HepG2 (cell line): ENCODE measurements around the gene ADAM22. TPM values are rescaled to one million over a fixed set of nuclear protein-coding genes. Genes with fewer than 3 reads are reported as not detected.

Source experiments
- ATAC-seq: fragments of 200-7000 bp; cut with Tn5 transposase; 3 replicates; pipeline ENCODE4 v1.9.1; 2020; ENCODE audit warnings: mild to moderate bottlenecking, moderate library complexity
- BruUV-seq: library from RNA; stranded (reverse); fragments of 400-500 nt; replicated peaks from 2 replicates; lab custom pipeline; 2021; lab: Mats Ljungman, UMichigan
- CTCF ChIA-PET: fragments of 300-600 bp; formaldehyde crosslinking; extraction: SDS; loops from one replicate; lab custom pipeline; 2021; ENCODE audit warnings: low total read pairs, inconsistent platforms, low intra/inter-chr PET ratio; lab: Yijun Ruan, JAX
- POLR2A ChIA-PET: fragments of 350-600 bp; sonication (Branson Sonifier 250); formaldehyde crosslinking; loops from one replicate; lab custom pipeline; 2020; ENCODE audit warnings: antibody characterized with exemption, inconsistent platforms; lab: Yijun Ruan, JAX
- DNase-seq: peaks from one replicate; pipeline ENCODE4 v3.0.0-alpha.2; 2015; ENCODE audit warnings: low spot score
- FAIRE-seq: peaks from 3 replicates; lab custom pipeline; 2011; peaks lifted over from hg19 to GRCh38; lab: Jason Lieb, UNC
- H2AFZ ChIP-seq: one replicate; pipeline ENCODE4 v1.6.1; 2011; ENCODE audit warnings: low read length, inconsistent platforms
- H3K27ac ChIP-seq: fragments of 300-600 bp; 3 replicates; pipeline ENCODE4 v1.8.0; 2011; ENCODE audit warnings: mixed run types, mild to moderate bottlenecking, mixed read lengths, low read length, inconsistent platforms; ENCODE audit not compliant: insufficient read depth; ENCODE audit errors: extremely low read length
- H3K27me3 ChIP-seq, 2 experiments: fragments of 200-600 bp in 1 of 2; 2 replicates in 1 of 2; 3 replicates in 1 of 2; pipeline versions ENCODE4 v1.6.0 to v1.8.0; 2011; ENCODE audit warnings: low read length in 2 of 2, mild to moderate bottlenecking in 2 of 2, moderate library complexity in 2 of 2, inconsistent platforms in 1 of 2; ENCODE audit not compliant: insufficient read depth in 2 of 2, control insufficient read depth in 1 of 2
- H3K36me3 ChIP-seq, 2 experiments: fragments of 200-600 bp in 1 of 2; replicated peaks in 1 of 2; 2 replicates in 1 of 2; 3 replicates in 1 of 2; pipeline versions ENCODE4 v1.5.1 to v1.8.0; 2011; ENCODE audit warnings: low read length in 2 of 2, inconsistent platforms in 1 of 2; ENCODE audit not compliant: insufficient read depth in 2 of 2, control insufficient read depth in 1 of 2
- H3K4me1 ChIP-seq: 2 replicates; pipeline ENCODE4 v1.5.1; 2012; ENCODE audit warnings: low read length, inconsistent platforms; ENCODE audit not compliant: insufficient read depth
- H3K4me2 ChIP-seq: 2 replicates; pipeline ENCODE4 v1.6.0; 2011; ENCODE audit warnings: low read depth, low read length, inconsistent platforms
- H3K4me3 ChIP-seq, 3 experiments: fragments of 200-600 bp in 1 of 3; sonication (generic), shearing (Covaris generic) in 1 of 3; replicated peaks in 1 of 3; 2 replicates each; pipeline ENCODE4 v1.5.1; 2011 to 2016; ENCODE audit warnings: low read length in 3 of 3, inconsistent platforms in 2 of 3, low read depth in 2 of 3, mild to moderate bottlenecking in 2 of 3, control low read depth in 1 of 3, mixed read lengths in 1 of 3; ENCODE audit not compliant: insufficient read depth in 1 of 3
- H3K79me2 ChIP-seq: one replicate; pipeline ENCODE4 v1.6.1; 2011; ENCODE audit warnings: low read length, inconsistent platforms; ENCODE audit not compliant: insufficient read depth
- H3K9ac ChIP-seq: 2 replicates; pipeline ENCODE4 v1.6.0; 2011; ENCODE audit warnings: mild to moderate bottlenecking, low read depth, low read length, inconsistent platforms; ENCODE audit not compliant: insufficient read depth
- H3K9me3 ChIP-seq: 2 replicates; pipeline ENCODE4 v1.5.1; 2012; ENCODE audit warnings: mild to moderate bottlenecking, low read length
- H4K20me1 ChIP-seq: 2 replicates; pipeline ENCODE4 v1.6.0; 2011; ENCODE audit warnings: inconsistent platforms, mild to moderate bottlenecking, low read length, moderate library complexity; ENCODE audit not compliant: insufficient read depth
- DR1 ChIP-seq: sonication (generic); formaldehyde crosslinking; IDR thresholded peaks from 2 replicates; pipeline ENCODE4 v1.8.0; 2021; ENCODE audit warnings: mild to moderate bottlenecking, missing genetic modification reagents, inconsistent platforms
- ELF3 ChIP-seq: IDR thresholded peaks from 2 replicates; pipeline ENCODE4 v1.6.1; 2016; ENCODE audit warnings: missing genetic modification reagents, missing compliant biosample characterization
- HNRNPLL ChIP-seq: fragments of 200-400 bp; formaldehyde crosslinking; IDR thresholded peaks from 2 replicates; pipeline ENCODE4 v1.6.1; 2017; ENCODE audit warnings: mild to moderate bottlenecking, low read depth, low read length; ENCODE audit not compliant: poor library complexity, severe bottlenecking
- IRF1 ChIP-seq: sonication (generic); formaldehyde crosslinking; IDR thresholded peaks from 2 replicates; pipeline ENCODE4 v1.4.0; 2020; ENCODE audit warnings: low read depth, mild to moderate bottlenecking, missing genetic modification reagents
- KDM6A ChIP-seq: IDR thresholded peaks from 2 replicates; pipeline ENCODE4 v1.6.1; 2016; ENCODE audit warnings: low read depth
- MLLT10 ChIP-seq: sonication (generic); formaldehyde crosslinking; IDR thresholded peaks from 2 replicates; pipeline ENCODE4 v1.4.0; 2020; ENCODE audit warnings: missing genetic modification reagents
- NFAT5 ChIP-seq: sonication (generic); formaldehyde crosslinking; IDR thresholded peaks from 2 replicates; pipeline ENCODE4 v1.4.0; 2020; ENCODE audit warnings: missing genetic modification reagents
- RAD21 ChIP-seq: fragments of 450-650 bp; formaldehyde crosslinking; IDR thresholded peaks from 2 replicates; pipeline ENCODE4 v1.5.0; 2020; ENCODE audit warnings: mild to moderate bottlenecking
- SMC3 ChIP-seq: IDR thresholded peaks from 2 replicates; pipeline ENCODE4 v1.6.1; 2011; ENCODE audit warnings: low read length, improper control_type of control experiment
- SP140L ChIP-seq: sonication (generic); formaldehyde crosslinking; IDR thresholded peaks from 2 replicates; pipeline ENCODE4 v1.4.0; 2020; ENCODE audit warnings: missing genetic modification reagents, borderline replicate concordance
- STAG1 ChIP-seq: sonication (generic); formaldehyde crosslinking; IDR thresholded peaks from 2 replicates; pipeline ENCODE4 v1.4.0; 2020; ENCODE audit warnings: missing genetic modification reagents
- TCF12 ChIP-seq, 2 experiments: fragments of 450-650 bp in 1 of 2; sonication (generic) in 1 of 2; formaldehyde crosslinking in 1 of 2; IDR thresholded peaks; 2 replicates each; pipeline versions ENCODE4 v1.6.1 to v1.8.0; 2017 to 2022; ENCODE audit warnings: antibody characterized with exemption in 1 of 2, mild to moderate bottlenecking in 1 of 2, missing genetic modification reagents in 1 of 2, moderate library complexity in 1 of 2
- TFDP1 ChIP-seq: IDR thresholded peaks from 2 replicates; pipeline ENCODE4 v1.6.1; 2016; ENCODE audit warnings: missing compliant biosample characterization, missing genetic modification reagents, borderline replicate concordance
- ZIK1 ChIP-seq: sonication (generic); formaldehyde crosslinking; IDR thresholded peaks from 2 replicates; pipeline ENCODE4 v1.5.0; 2020; ENCODE audit warnings: mild to moderate bottlenecking, low read depth, missing genetic modification reagents, borderline replicate concordance
- ZNF3 ChIP-seq: IDR thresholded peaks from 2 replicates; pipeline ENCODE4 v1.7.0; 2017; ENCODE audit warnings: inconsistent platforms
- ZNF350 ChIP-seq: sonication (generic); formaldehyde crosslinking; IDR thresholded peaks from 2 replicates; pipeline ENCODE4 v1.4.0; 2020; ENCODE audit warnings: mild to moderate bottlenecking, low read depth, missing genetic modification reagents, borderline replicate concordance
- WGBS: methylation state at CpG from one replicate; pipeline ENCODE4 v1.1.6; 2017; ENCODE audit warnings: low lambda C conversion rate; 5-methylcytosine and 5-hydroxymethylcytosine counted together
- in situ Hi-C: cut with HindIII; loops from 2 replicates; pipeline ENCODE4 v1.10.0; 2017; ENCODE audit warnings: low pct_unique_long_range_greater_than_20kb; ENCODE audit not compliant: extremely low pct_ligation_motif_present
- intact Hi-C: fragments of 100-400 bp; cut with micrococcal nuclease; formaldehyde crosslinking; loops from one replicate; pipeline ENCODE4 v1.10.0; 2022; ENCODE audit not compliant: unreplicated experiment
- polyA plus RNA-seq, 8 experiments: library from polyadenylated mRNA; depleted of rRNA in 3 of 8; stranded (reverse) in 7 of 8; unstranded in 1 of 8; fragments of >200 nt; fragmentation: Illumina TruSeq in 4 of 8; extraction: Trizol in 4 of 8; gene quantifications; 2 replicates each; pipeline versions ENCODE4 v1.2.1 to v1.2.3, GENCODE V29; 2011 to 2016; ENCODE audit warnings: low read depth in 4 of 8, missing spikeins in 1 of 8, mixed read lengths in 1 of 8; ENCODE audit not compliant: insufficient read depth in 1 of 8
- total RNA-seq, 5 experiments: library from RNA; depleted of rRNA; stranded (reverse); fragments of >200 nt; fragmentation: Illumina TruSeq; extraction: Trizol; gene quantifications; 2 replicates each; pipeline ENCODE4 v1.2.3, GENCODE V29; 2016; ENCODE audit warnings: low read depth in 1 of 5

ADAM22 gene
- total and polyA plus RNA-seq, 2 of the 13 experiments (the other 11 are each of a cell fraction or from before 2014, with no cell fraction given), result 1.9 to 6.7 TPM

GRCh38 chr7:88200789-88201188 is 266.7 kb downstream of the ADAM22 start:
- CTCF ChIA-PET, result no interaction called here
- no peak overlapping the region for H3K4me2 ChIP-seq

More at GRCh38 chr7:88200789-88201188, 266.7 kb downstream of the ADAM22 start:
- WGBS, result 67% methylated on average over 4 of the region's 4 CpGs
- Histone ChIP-seq H3K27me3 (peaks cover 0 to 2% of the 10 kb centered on the region in 2 experiments; a peak in 1 of 5 replicates), H3K27ac (no peak overlapping the region), H3K36me3 (no peaks in the 10 kb centered on the region), H3K79me2 (no peaks in the 10 kb centered on the region), H3K4me1 (no peaks in the 10 kb centered on the region), H3K9ac (no peak overlapping the region), H2AFZ (no peak overlapping the region), H4K20me1 (no peaks in the 10 kb centered on the region), H3K9me3 (no peaks in the 10 kb centered on the region), H3K4me3 (no peak overlapping the region)
- DNase-seq, result no peak
- FAIRE-seq, result no peak
- POLR2A ChIA-PET, result no interaction called here
- intact Hi-C loops, result no loop called here
- in situ Hi-C loops, result no loop called here
- BruUV-seq, result no TSS peak
- TF ChIP-seq IRF1 (CRISPR knock-in tag), result no peak
- TF ChIP-seq ELF3 (CRISPR knock-in tag), result no peak
- TF ChIP-seq ZNF350 (CRISPR knock-in tag), result no peak
- TF ChIP-seq STAG1 (CRISPR knock-in tag), result no peak
- TF ChIP-seq TFDP1 (CRISPR knock-in tag), result no peak
- no peak for TF ChIP-seq SP140L
- TF ChIP-seq TCF12 (IDR thresholded peaks at IDR 0.05), result no peak
- no peak for TF ChIP-seq TCF12 (CRISPR knock-in tag; IDR thresholded peaks at IDR 0.05)
- TF ChIP-seq DR1 (CRISPR knock-in tag), result no peak
- TF ChIP-seq KDM6A, result no peak
- TF ChIP-seq SMC3, result no peak
- TF ChIP-seq HNRNPLL, result no peak
- no peak for TF ChIP-seq MLLT10 (CRISPR knock-in tag)
- no peak for TF ChIP-seq ZNF3
- no peak for TF ChIP-seq ZIK1 (CRISPR knock-in tag)
- TF ChIP-seq NFAT5 (CRISPR knock-in tag), result no peak
- no peak for TF ChIP-seq RAD21
- no peak for ATAC-seq
